Measurements from ENCODE around the gene ACOXL. TPM values are rescaled to one million over a fixed set of nuclear protein-coding genes. Genes with fewer than 3 reads are reported as not detected.

ACOXL gene
- polyA plus RNA-seq, 6 donors from 2014 or later, result not detected

DNA sequence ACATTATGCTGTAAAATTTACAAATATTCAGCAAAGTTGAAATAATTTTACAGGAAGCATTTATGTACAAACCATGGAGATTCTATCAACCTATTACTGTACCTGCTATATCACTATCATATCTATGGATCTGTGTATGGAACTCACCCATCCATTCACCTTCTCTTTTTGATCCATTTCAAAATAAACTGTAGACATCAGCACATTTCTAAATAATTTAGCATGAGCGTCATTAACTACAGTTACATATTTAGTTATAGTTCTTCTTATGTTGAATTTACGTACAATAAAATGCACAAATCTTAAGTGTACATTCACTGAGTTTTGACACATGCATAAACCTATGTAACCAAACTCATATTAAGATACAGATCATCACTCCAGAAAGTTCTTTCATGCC, 260.5 kb downstream of the ACOXL start:
- H3K27ac Mint-ChIP-seq, result no peak overlapping the region
- peaks cover 14 to 26% (median 18%) of the 10 kb centered on the region in 3 donors for H3K4me1 Mint-ChIP-seq
- peaks cover 0 to 11% (median 5%) of the 10 kb centered on the region in 7 donors for H3K9me3 Mint-ChIP-seq
- H3K36me3 Mint-ChIP-seq, result peaks cover 0 to 7% of the 10 kb centered on the region in 2 donors
- no peaks in the 10 kb centered on the region for H3K27me3 Mint-ChIP-seq
- H3K4me3 Mint-ChIP-seq, result no peak overlapping the region
- ATAC-seq (ENCODE audit: low read depth in 2 of 2) (no peak), DNase-seq (no peak)

DNA sequence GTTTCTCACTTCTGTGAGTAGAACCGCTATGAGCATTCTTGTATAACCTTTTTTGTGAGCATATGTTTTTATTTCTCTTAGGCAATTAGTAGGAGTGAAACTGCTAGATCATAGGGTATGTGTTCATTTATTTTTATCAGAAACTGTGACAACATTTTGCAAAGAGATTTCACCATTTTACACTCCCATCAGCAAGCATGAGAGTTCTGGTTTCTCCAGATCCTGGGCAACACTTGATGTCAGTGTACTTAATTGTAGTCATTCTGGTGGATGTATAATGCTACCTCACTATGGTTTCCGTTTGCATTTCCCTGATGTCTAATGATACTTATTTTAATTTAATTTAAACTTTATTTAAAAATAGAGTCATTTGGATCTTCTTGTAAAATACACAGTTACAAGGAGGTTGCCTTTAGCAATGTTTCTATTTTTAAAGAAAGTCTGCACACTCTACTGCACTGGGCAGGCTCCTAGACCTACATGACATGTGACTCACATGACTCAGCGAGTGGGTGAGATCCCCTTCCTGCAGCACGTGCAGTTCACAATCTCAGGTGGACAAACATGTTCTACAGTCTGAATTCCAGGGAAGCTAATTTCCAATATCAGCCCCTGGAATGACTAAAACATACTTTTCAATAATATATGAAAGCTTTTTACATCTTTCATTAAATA, 261.3 kb downstream of the ACOXL start:
- peaks cover 0 to 7% of the 10 kb centered on the region in 2 donors for H3K36me3 Mint-ChIP-seq
- no peaks in the 10 kb centered on the region for H3K27me3 Mint-ChIP-seq
- DNase-seq (peak; percentile 6), ATAC-seq (ENCODE audit: low read depth in 2 of 2) (peak; percentile 60 to 64)
- H3K4me3 Mint-ChIP-seq, result peak overlapping the region in 4 of 8 donors; percentile 41 to 68 (median 58)
- no peak overlapping the region for H3K27ac Mint-ChIP-seq
- H3K9me3 Mint-ChIP-seq, result peaks cover 0 to 10% (median 5%) of the 10 kb centered on the region in 7 donors
- H3K4me1 Mint-ChIP-seq, result peaks cover 14 to 26% (median 18%) of the 10 kb centered on the region in 3 donors

DNA sequence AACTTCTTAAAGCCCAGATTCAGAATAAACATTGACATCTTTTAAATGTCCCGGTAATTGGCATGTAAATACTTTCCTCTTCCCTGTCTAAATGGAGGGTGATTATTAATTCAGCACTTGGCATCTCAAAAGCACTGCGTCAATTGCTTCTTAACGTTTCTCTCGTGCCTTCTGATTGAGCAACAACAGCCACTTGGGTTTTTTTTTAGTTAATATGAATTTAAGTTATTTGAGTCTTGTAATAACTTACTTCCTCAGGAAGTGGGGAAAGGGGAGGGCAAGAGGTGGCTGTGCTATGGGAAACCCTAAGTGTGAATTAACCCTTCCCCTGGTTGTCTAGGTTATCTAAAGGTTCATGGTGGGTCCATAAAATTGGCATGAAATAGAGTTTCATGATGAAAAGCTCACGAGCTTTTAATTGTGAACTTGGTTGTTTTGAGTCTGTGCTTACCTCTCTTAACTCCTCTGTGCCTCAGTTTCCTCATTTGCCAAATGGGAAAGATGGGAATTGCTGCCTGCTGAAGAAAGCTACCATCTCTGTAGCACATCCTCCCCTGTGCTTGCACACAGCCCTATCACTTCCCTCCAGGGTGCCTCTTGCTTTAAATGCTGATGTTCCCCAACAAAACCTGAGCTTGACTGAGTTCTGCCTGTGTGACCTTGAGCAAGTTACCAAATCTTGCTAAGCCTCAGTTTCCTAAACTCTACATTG, 262.0 kb downstream of the ACOXL start:
- peaks cover 0 to 4% (median 0%) of the 10 kb centered on the region in 3 donors for H3K27me3 Mint-ChIP-seq
- no peak for DNase-seq

DNA sequence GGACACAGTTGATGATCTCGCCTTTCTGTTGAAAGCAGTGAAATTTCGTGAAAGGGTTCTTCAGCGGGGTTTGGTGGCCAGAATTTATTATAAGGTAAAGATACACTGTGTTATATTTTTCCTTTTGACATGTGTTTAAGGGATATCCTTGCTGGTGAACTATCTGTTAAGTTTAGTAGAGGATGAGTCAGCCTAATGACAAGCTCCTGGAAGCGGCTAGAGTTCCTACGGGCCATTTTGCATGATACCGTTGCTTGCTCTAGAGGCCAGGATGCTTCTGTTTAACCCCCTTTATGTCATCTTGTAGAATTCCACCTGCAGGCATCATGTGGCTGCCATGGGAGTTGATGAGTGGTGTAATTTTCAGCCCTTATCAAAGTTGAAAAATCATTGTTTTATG, 263.5 kb downstream of the ACOXL start:
- peaks cover 0 to 7% of the 10 kb centered on the region in 2 donors for H3K36me3 Mint-ChIP-seq
- H3K27me3 Mint-ChIP-seq, result peaks cover 0 to 16% (median 3%) of the 10 kb centered on the region in 3 donors
- ATAC-seq (ENCODE audit: low read depth in 2 of 2) (no peak), DNase-seq (no peak)
- H3K4me1 Mint-ChIP-seq, result peaks cover 14 to 26% (median 18%) of the 10 kb centered on the region in 3 donors
- no peak overlapping the region for H3K27ac Mint-ChIP-seq
- H3K9me3 Mint-ChIP-seq, result peaks cover 0 to 10% (median 2%) of the 10 kb centered on the region in 7 donors
- H3K4me3 Mint-ChIP-seq, result no peak overlapping the region

More for the DNA sequence above, 262.0 kb downstream of the ACOXL start:
- ATAC-seq (ENCODE audit: low read depth in 2 of 2), result peak; percentile 34 to 51
- peak overlapping the region in 6 of 8 donors; percentile 13 to 68 (median 50) for H3K4me3 Mint-ChIP-seq
- peaks cover 0 to 7% of the 10 kb centered on the region in 2 donors for H3K36me3 Mint-ChIP-seq
- H3K4me1 Mint-ChIP-seq, result peaks cover 14 to 26% (median 18%) of the 10 kb centered on the region in 3 donors
- H3K9me3 Mint-ChIP-seq, result peaks cover 0 to 10% (median 5%) of the 10 kb centered on the region in 7 donors
- H3K27ac Mint-ChIP-seq, result peak overlapping the region in 2 of 6 donors; percentile 19 to 44

DNA sequence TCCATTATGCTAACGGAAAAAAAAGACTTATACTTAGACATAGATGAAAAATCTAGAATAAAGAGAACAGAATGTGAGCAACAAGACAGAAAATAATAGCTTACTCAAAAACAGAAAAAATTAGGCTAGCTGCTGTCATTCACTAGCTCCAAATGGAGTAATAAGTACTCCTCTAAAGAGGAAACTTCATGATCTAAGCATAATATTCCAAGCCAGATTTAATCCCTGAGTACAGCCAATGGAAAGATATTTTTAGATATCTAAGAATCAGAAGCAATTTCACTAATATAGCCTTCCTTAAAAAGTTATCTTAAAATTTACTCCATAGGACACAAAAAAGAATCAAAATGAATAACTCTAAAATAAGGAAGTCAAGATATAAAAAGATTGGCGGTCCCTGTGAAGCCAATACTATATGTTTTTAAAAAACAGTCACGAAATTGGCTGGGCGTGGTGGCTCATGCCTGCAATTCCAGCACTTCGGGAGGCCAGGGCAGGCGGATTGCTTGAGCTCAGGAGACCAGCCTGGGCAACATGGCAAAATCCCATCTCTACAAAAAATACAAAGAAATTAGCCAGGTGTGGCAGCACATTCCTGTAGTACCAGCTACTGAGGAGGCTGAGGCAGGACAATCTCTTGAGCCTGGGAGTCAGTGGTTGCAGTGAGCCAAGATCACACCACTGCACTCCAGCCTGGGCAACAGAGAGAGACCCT, 265.1 kb downstream of the ACOXL start:
- H3K27me3 Mint-ChIP-seq, result peaks cover 7 to 29% (median 12%) of the 10 kb centered on the region in 3 donors
- H3K4me1 Mint-ChIP-seq, result peaks cover 14 to 22% (median 18%) of the 10 kb centered on the region in 3 donors
- DNase-seq, result no peak
- H3K4me3 Mint-ChIP-seq, result no peak overlapping the region
- no peaks in the 10 kb centered on the region for H3K36me3 Mint-ChIP-seq
- H3K27ac Mint-ChIP-seq, result no peak overlapping the region
- ATAC-seq (ENCODE audit: low read depth in 2 of 2), result no peak
- peaks cover 0 to 8% (median 1%) of the 10 kb centered on the region in 7 donors for H3K9me3 Mint-ChIP-seq

DNA sequence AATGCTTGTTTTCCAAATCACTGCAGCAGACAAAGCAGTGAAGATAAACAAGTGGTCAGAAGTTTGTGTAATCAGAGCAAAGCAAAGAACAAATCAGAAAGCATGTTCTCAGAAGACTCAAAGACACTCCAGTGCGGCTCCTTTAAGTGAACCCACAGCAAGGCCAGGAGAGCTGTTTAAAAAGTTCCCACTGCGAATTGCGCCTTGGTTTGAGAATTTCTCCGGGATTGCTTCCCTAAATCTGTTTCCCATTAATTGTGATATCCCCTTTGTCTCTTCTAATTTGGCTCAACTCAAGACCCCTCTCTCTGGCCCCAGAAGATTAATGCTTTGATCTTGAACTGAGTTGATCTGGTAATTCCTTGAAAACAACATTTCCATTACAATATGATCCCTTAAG, 265.9 kb downstream of the ACOXL start:
- ATAC-seq (ENCODE audit: low read depth in 2 of 2) (no peak), DNase-seq (no peak)
- Mint-ChIP-seq H3K4me3 (no peak overlapping the region), H3K36me3 (no peaks in the 10 kb centered on the region), H3K27me3 (peaks cover 7 to 29% (median 12%) of the 10 kb centered on the region in 3 donors), H3K27ac (no peak overlapping the region), H3K9me3 (peaks cover 0 to 8% (median 1%) of the 10 kb centered on the region in 7 donors), H3K4me1 (peaks cover 11 to 14% (median 13%) of the 10 kb centered on the region in 3 donors)

DNA sequence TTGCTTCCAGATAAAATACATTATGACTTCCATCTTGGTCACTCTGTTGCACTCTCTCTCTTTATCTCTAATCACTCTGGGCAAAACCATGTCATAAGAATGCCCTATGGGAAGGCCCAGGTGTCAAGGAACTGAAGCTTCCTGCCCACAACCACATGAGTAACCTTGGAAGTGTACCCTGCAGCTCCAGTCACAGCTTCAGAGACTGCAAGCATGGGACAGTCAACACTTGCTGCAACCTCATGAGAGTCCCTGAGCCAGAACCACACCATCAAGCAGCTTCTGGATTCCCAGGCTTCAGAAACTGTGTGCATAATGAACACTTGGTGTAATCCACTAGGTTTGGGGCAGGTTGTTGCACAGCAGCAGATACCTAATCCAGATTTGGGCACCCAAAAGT, 267.3 kb downstream of the ACOXL start:
- H3K9me3 Mint-ChIP-seq, result peaks cover 0 to 8% (median 1%) of the 10 kb centered on the region in 7 donors
- no peak overlapping the region for H3K4me3 Mint-ChIP-seq
- peaks cover 7 to 29% (median 12%) of the 10 kb centered on the region in 3 donors for H3K27me3 Mint-ChIP-seq
- no peak overlapping the region for H3K27ac Mint-ChIP-seq
- DNase-seq, result no peak
- no peaks in the 10 kb centered on the region for H3K36me3 Mint-ChIP-seq
- peaks cover 2% of the 10 kb centered on the region in 3 donors for H3K4me1 Mint-ChIP-seq
- no peak for ATAC-seq (ENCODE audit: low read depth in 2 of 2)

DNA sequence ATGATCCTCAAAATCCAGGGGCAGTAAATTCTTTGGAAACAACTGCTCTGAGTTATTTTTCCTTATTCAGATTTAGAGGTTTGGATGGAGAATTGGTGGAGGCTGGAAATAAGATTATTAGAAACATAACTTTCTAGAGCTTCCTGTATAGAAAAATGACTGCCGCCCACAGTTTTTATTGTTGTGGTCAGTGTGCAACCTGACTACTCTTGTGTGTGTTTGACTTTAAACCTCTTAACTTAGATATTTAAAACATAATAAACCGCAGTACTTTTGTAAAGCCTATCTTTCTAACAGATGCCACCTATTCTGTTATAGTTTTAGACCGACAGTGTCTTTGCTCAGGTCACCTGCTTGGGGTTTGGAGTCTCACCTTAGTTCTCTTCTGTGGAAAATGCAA, 272.9 kb downstream of the ACOXL start:
- H3K36me3 Mint-ChIP-seq, result peaks cover 0 to 7% of the 10 kb centered on the region in 2 donors

DNA sequence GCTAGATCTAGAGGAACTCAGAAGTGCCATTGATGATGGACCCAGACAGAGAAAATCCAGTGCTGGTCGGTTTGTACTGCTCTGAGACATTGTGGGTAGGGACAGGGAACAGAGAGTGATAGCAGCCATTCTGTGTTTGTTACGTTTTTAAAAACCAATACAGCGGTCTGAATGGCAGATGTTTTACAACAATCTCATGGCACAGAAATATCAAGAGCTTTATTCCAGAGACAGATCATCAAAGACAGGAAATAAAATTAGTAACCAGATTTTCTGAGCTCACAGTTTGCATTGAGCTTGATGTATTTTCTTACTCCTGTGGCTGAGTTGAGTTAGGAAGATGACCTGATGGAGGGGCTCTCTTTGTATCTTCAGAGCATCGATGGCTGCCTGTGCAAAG, 273.4 kb downstream of the ACOXL start:
- Mint-ChIP-seq H3K36me3 (peaks cover 0 to 9% of the 10 kb centered on the region in 2 donors), H3K27ac (no peak overlapping the region), H3K27me3 (peaks cover 11 to 47% (median 36%) of the 10 kb centered on the region in 3 donors), H3K4me3 (no peak overlapping the region), H3K4me1 (no peaks in the 10 kb centered on the region), H3K9me3 (peaks cover 0 to 4% (median 0%) of the 10 kb centered on the region in 7 donors)
- DNase-seq, result no peak
- ATAC-seq (ENCODE audit: low read depth in 2 of 2), result no peak

More for the DNA sequence above, 272.9 kb downstream of the ACOXL start:
- Mint-ChIP-seq H3K27ac (no peak overlapping the region), H3K9me3 (peaks cover 0 to 8% (median 0%) of the 10 kb centered on the region in 7 donors), H3K4me3 (no peak overlapping the region), H3K4me1 (no peaks in the 10 kb centered on the region), H3K27me3 (peaks cover 14 to 47% (median 36%) of the 10 kb centered on the region in 3 donors)
- ATAC-seq (ENCODE audit: low read depth in 2 of 2) (no peak), DNase-seq (no peak)

DNA sequence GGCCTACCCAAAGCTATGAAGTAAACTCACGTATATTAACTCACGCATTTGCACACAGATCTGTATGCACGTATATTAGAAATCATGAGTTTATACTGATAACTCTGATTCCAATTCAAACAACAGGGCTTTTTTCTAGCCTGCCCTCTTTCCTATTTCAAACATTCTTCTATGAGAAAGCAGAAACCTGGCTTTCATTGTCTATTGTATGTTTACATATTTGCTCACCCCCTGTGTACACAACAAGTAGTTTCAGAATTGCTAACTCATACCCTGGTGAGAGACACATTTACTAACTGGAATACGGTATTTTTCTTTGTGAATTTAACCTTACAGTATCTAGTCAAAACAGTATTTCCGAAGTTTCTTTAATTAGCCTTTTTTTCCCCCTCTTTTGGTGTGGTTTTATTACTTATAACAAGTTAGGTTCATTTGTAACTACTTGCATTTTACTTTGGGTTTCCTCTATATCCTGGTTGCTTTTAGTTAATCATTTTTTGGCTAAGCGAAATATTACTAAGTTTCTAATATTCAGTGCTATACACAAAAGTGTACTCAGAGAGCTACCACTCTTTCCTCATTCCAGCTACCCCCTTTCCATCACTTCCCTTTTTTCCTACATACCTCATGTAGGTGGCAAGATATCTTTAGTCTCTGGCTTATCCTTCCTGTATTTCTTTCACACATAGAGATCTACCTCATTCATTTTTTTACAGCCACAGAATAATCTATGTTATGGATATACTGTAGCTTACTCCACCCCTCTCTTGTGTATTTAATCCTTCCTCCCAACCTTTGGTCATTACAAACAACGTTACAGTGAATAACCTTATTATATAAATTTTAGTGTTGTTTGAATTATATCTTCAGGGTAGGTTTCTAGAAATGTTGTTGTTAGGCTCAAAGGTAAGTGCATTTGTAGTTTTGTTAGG, 275.6 kb downstream of the ACOXL start:
- no peaks in the 10 kb centered on the region for H3K4me1 Mint-ChIP-seq
- H3K27me3 Mint-ChIP-seq, result peaks cover 7 to 41% (median 32%) of the 10 kb centered on the region in 3 donors
- no peak for ATAC-seq (ENCODE audit: low read depth in 2 of 2)
- no peak overlapping the region for H3K27ac Mint-ChIP-seq
- H3K4me3 Mint-ChIP-seq, result no peak overlapping the region
- DNase-seq, result no peak
- peaks cover 5 to 18% (median 7%) of the 10 kb centered on the region in 7 donors for H3K9me3 Mint-ChIP-seq
- H3K36me3 Mint-ChIP-seq, result peaks cover 0 to 17% of the 10 kb centered on the region in 2 donors

DNA sequence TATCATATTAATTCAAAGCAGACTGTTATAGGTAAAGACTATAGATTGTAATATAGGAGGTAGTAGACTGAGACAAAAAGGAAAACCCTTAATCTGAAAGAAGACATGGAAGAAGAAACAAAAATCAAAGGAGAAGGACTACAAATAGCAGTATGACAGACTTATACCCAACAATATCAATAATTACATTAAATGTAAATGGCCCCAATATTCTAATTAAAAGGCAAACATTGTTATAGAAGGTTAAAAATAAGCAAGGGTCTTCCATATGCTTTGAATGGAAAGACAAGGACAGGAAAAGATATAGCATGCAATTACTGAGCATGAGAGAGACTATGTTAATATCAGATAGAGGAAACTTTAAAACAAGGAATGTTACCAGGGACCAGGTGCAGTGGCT, 278.8 kb downstream of the ACOXL start:
- Mint-ChIP-seq H3K27ac (no peak overlapping the region), H3K4me1 (no peaks in the 10 kb centered on the region)

DNA sequence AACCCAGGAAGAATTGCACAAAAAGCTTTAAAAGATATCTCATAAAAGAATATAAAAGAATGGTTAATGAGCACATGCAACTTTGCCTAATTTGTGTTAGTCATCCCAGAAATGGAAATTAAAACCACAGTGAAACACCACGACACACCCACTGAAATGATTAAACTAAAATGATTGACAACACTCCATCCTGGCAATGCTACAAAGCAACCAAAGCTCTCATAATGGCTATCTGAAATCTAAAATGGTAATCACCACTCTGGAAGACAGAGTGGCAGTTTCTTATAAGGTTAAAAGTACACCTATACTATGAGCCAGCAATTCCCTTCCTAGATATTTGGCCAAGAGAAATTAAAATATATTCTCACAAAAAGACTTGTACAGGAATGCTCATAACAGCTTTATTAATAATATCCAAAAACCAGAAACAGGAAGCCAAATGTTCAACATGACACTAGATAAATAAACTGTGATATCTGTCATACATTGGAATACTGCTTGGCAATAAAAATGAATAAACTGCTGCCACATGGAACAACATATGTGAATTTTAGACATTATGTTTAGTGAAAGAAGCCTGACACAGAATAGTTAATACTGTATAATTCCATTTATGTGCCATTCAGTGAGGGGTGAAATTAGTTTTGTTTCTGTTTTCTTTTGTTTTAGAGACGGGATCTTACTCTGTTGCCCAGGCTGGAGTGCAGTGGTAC, 283.1 kb downstream of the ACOXL start:
- no peaks in the 10 kb centered on the region for H3K4me1 Mint-ChIP-seq
- H3K27me3 Mint-ChIP-seq, result peaks cover 0 to 10% (median 7%) of the 10 kb centered on the region in 3 donors
- H3K4me3 Mint-ChIP-seq, result no peak overlapping the region
- peaks cover 0 to 9% of the 10 kb centered on the region in 2 donors for H3K36me3 Mint-ChIP-seq
- peaks cover 5 to 33% (median 13%) of the 10 kb centered on the region in 7 donors for H3K9me3 Mint-ChIP-seq
- no peak overlapping the region for H3K27ac Mint-ChIP-seq
- ATAC-seq (ENCODE audit: low read depth in 2 of 2) (no peak), DNase-seq (no peak)

More for the DNA sequence above, 278.8 kb downstream of the ACOXL start:
- Mint-ChIP-seq H3K9me3 (peaks cover 5 to 33% (median 13%) of the 10 kb centered on the region in 7 donors), H3K27me3 (peaks cover 7 to 31% (median 24%) of the 10 kb centered on the region in 3 donors), H3K36me3 (peaks cover 0 to 17% of the 10 kb centered on the region in 2 donors), H3K4me3 (no peak overlapping the region)
- ATAC-seq (ENCODE audit: low read depth in 2 of 2) (no peak), DNase-seq (no peak)
